ENCODE measurements around the gene KRT20. TPM values are rescaled to one million over a fixed set of nuclear protein-coding genes. Genes with fewer than 3 reads are reported as not detected.
A peak's percentile ranks its signal among the peaks of the same experiment; 100 is the strongest.

KRT20 gene
- total RNA-seq, 1 experiment from 2014 or later, result not detected

GRCh38 chr17:40878044-40878443 lies 7.0 kb downstream of the KRT20 start:
- H3T11ph ChIP-seq (ENCODE audit: low read length), result no peak overlapping the region
- H3K4me1 ChIP-seq (ENCODE audit: insufficient read depth, low read length), result no peaks in the 10 kb centered on the region
- no peak overlapping the region for H3K4me3 Mint-ChIP-seq
- H3K56ac ChIP-seq (ENCODE audit: insufficient read length, low read depth, low read length), result no peak overlapping the region
- no peak overlapping the region for H2BK15ac ChIP-seq (ENCODE audit: low read depth, low read length)
- H3K4me1 Mint-ChIP-seq, result peaks cover 20 to 25% of the 10 kb centered on the region in 2 experiments
- no peak overlapping the region for H3K4ac ChIP-seq (ENCODE audit: low read depth, low read length)
- no peaks in the 10 kb centered on the region for H3K27me3 ChIP-seq (ENCODE audit: insufficient read depth, low read length)
- no peak overlapping the region for H3K14ac ChIP-seq (ENCODE audit: insufficient read depth, low read length)
- 0 out of 7 replicates have a peak overlapping the region, but pooled peaks of 1 of the 3 experiments have one; percentile 14 for H3K27ac Mint-ChIP-seq
- H4K8ac ChIP-seq (replicated peaks; ENCODE audit: insufficient read length, low read depth, low read length), result no peak overlapping the region
- no peak overlapping the region for H4K5ac ChIP-seq (ENCODE audit: insufficient read length, low read depth, low read length)
- no peak overlapping the region for H3K18ac ChIP-seq (ENCODE audit: insufficient read length, low read depth, low read length)
- no peak overlapping the region for H2AK5ac ChIP-seq (ENCODE audit: insufficient read length, low read length)
- H4K20me1 ChIP-seq (ENCODE audit: control insufficient read depth, insufficient read depth, insufficient read length), result no peaks in the 10 kb centered on the region
- no peaks in the 10 kb centered on the region for H3K36me3 Mint-ChIP-seq (ENCODE audit: insufficient read depth in 1 of 3, low read depth in 3 of 3)
- H3K27ac ChIP-seq (ENCODE audit: insufficient read length, low read depth, low read length), result no peak overlapping the region
- no peaks in the 10 kb centered on the region for H3K23me2 ChIP-seq (ENCODE audit: insufficient read length, low read depth, low read length, poor library complexity, severe bottlenecking)
- H4K91ac ChIP-seq (ENCODE audit: insufficient read length, low read depth, low read length), result no peak overlapping the region
- WGBS (ENCODE audit: extremely low coverage, insufficient read length, low lambda C conversion rate), result no CpG with 5 or more reads among the region's 9 CpGs
- no peak overlapping the region for H3K4me2 ChIP-seq (ENCODE audit: insufficient read depth, insufficient read length, low read length)
- no peaks in the 10 kb centered on the region for H3K9me3 ChIP-seq (ENCODE audit: control insufficient read depth, low read depth, low read length)
- no peak overlapping the region for H3K23ac ChIP-seq (ENCODE audit: insufficient read length, low read depth, low read length)
- H2BK120ac ChIP-seq (ENCODE audit: low read depth, low read length, poor library complexity, severe bottlenecking), result no peak overlapping the region
- no peaks in the 10 kb centered on the region for H3K9me3 Mint-ChIP-seq
- H2BK5ac ChIP-seq (ENCODE audit: insufficient read length, low read length), result no peak overlapping the region
- no peak overlapping the region for H3K9ac ChIP-seq (ENCODE audit: extremely low read depth, insufficient read length, low read length)
- H2BK20ac ChIP-seq (ENCODE audit: low read depth, low read length, poor library complexity, severe bottlenecking), result no peak overlapping the region
- no peaks in the 10 kb centered on the region for H3K79me2 ChIP-seq (ENCODE audit: insufficient read depth, low read length)
- no peak overlapping the region for H2AFZ ChIP-seq (ENCODE audit: low read length)
- no peaks in the 10 kb centered on the region for H3K79me1 ChIP-seq (ENCODE audit: insufficient read depth, low read depth, low read length, poor library complexity, severe bottlenecking)
- H2BK12ac ChIP-seq (ENCODE audit: insufficient read length, low read depth, low read length), result no peak overlapping the region
- TF ChIP-seq CTCF (conservative IDR thresholded peaks at IDR 0.05), result no peak
- no peaks in the 10 kb centered on the region; the same call in 1 of the 2 replicates for H3K27me3 Mint-ChIP-seq (ENCODE audit: low read depth)
- DNase-seq, result no peak

Measured in H9 (cell line).